Calu3 (cell line): ENCODE data around the gene CNGA1. TPM values are rescaled to one million over a fixed set of nuclear protein-coding genes. Genes with fewer than 3 reads are reported as not detected.

ENCODE experiments used
- BruUV-seq: library from RNA; stranded (reverse); fragments of 400-500 nt; replicated peaks from 2 replicates; lab custom pipeline; 2021; lab: Mats Ljungman, UMichigan
- CTCF ChIA-PET: fragments of 300-600 bp; sonication (Branson Sonifier 250); formaldehyde crosslinking; loops from one replicate; lab custom pipeline; 2022; ENCODE audit warnings: antibody characterized with exemption; lab: Charles Lee
- DNase-seq: peaks from one replicate; pipeline ENCODE4 v3.0.0; 2022
- H3K27ac Mint-ChIP-seq: one replicate; pipeline ENCODE4 v1.8.0; 2022; ENCODE audit warnings: mixed read lengths; ENCODE audit not compliant: unreplicated experiment
- H3K27me3 Mint-ChIP-seq: one replicate; pipeline ENCODE4 v1.8.0; 2022; ENCODE audit warnings: mixed read lengths; ENCODE audit not compliant: unreplicated experiment
- H3K36me3 Mint-ChIP-seq: one replicate; pipeline ENCODE4 v1.8.0; 2022; ENCODE audit warnings: mild to moderate bottlenecking, moderate library complexity, mixed read lengths; ENCODE audit not compliant: insufficient read depth, unreplicated experiment
- H3K4me1 Mint-ChIP-seq: one replicate; pipeline ENCODE4 v1.8.0; 2022; ENCODE audit warnings: mild to moderate bottlenecking, low read depth, mixed read lengths; ENCODE audit not compliant: unreplicated experiment
- H3K4me3 Mint-ChIP-seq: one replicate; pipeline ENCODE4 v1.8.0; 2022; ENCODE audit warnings: mild to moderate bottlenecking, low read depth, moderate library complexity, mixed read lengths; ENCODE audit not compliant: unreplicated experiment
- H3K9me3 Mint-ChIP-seq: one replicate; pipeline ENCODE4 v1.8.0; 2022; ENCODE audit warnings: low read depth, mixed read lengths; ENCODE audit not compliant: unreplicated experiment
- intact Hi-C: fragments of 100-400 bp; cut with micrococcal nuclease; formaldehyde crosslinking; loops from one replicate; pipeline ENCODE4 v1.10.0; 2022; ENCODE audit not compliant: unreplicated experiment
- total RNA-seq: library from RNA; stranded (reverse); gene quantifications from 2 replicates; pipeline ENCODE4 v1.2.3, GENCODE V29; 2022
- TF ChIP-seq, protein P1 (sequence below): fragments of 200-600 bp; IDR thresholded peaks from one replicate; pipeline ENCODE4 v1.8.0; 2022; ENCODE audit warnings: antibody characterized with exemption; ENCODE audit not compliant: unreplicated experiment

CNGA1 gene
- total RNA-seq, 1 experiment from 2014 or later = 2.4 TPM

DNA sequence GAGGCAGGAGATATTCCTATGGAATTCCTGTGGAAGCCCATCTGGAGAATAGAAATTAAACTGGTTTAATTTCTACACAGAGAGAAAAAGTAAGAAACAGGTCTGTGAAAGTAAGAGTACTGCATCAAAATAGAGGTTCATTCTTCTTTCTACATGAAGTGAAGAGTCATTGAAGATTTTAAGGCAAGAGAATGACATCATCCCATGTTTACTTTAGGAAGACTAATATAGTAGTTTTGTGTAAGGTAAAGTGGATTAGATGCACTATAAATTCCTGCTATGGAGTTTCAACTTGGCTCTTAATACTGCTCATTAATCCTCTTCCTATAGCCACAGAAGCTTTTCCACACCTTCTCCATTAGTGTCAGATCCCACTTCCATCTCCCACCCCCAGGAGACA, 47.6 kb downstream of the CNGA1 start:
- no peak overlapping the region for H3K4me3 Mint-ChIP-seq
- TF ChIP-seq, protein P1, sequence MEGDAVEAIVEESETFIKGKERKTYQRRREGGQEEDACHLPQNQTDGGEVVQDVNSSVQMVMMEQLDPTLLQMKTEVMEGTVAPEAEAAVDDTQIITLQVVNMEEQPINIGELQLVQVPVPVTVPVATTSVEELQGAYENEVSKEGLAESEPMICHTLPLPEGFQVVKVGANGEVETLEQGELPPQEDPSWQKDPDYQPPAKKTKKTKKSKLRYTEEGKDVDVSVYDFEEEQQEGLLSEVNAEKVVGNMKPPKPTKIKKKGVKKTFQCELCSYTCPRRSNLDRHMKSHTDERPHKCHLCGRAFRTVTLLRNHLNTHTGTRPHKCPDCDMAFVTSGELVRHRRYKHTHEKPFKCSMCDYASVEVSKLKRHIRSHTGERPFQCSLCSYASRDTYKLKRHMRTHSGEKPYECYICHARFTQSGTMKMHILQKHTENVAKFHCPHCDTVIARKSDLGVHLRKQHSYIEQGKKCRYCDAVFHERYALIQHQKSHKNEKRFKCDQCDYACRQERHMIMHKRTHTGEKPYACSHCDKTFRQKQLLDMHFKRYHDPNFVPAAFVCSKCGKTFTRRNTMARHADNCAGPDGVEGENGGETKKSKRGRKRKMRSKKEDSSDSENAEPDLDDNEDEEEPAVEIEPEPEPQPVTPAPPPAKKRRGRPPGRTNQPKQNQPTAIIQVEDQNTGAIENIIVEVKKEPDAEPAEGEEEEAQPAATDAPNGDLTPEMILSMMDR = no peak
- intact Hi-C loops = no loop called here
- CTCF ChIA-PET = no interaction called here
- no peaks in the 10 kb centered on the region for H3K9me3 Mint-ChIP-seq
- no peaks in the 10 kb centered on the region for H3K27me3 Mint-ChIP-seq
- no peaks in the 10 kb centered on the region for H3K4me1 Mint-ChIP-seq
- DNase-seq = no peak
- no TSS peak for BruUV-seq
- H3K27ac Mint-ChIP-seq = no peak overlapping the region
- no peaks in the 10 kb centered on the region for H3K36me3 Mint-ChIP-seq

DNA sequence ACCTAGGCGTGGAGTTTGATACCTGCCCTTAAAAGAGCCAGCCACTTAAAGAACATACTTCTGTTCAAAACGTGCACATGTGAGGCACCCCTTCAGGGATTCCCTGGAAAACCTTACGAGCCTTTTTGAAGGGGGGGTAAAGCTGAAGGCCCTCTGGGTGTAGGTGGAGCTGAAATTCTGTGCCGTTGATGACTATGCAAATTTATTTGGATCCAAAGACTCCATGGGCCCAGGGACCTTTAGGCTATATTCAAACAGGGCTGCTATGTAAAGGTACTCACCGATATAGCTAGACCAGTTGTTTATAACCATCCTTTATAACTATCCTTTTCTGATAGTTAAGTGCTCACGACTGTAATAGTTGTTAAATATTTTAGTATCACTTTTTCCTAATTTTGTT, 61.8 kb downstream of the CNGA1 start:
- Mint-ChIP-seq H3K9me3 (no peaks in the 10 kb centered on the region), H3K27me3 (no peaks in the 10 kb centered on the region), H3K27ac (no peak overlapping the region), H3K36me3 (no peaks in the 10 kb centered on the region), H3K4me3 (no peak overlapping the region), H3K4me1 (no peaks in the 10 kb centered on the region)
- DNase-seq = no peak
- intact Hi-C loops = no loop called here
- no TSS peak for BruUV-seq
- CTCF ChIA-PET = no interaction called here
- TF ChIP-seq, protein P1 = no peak

DNA sequence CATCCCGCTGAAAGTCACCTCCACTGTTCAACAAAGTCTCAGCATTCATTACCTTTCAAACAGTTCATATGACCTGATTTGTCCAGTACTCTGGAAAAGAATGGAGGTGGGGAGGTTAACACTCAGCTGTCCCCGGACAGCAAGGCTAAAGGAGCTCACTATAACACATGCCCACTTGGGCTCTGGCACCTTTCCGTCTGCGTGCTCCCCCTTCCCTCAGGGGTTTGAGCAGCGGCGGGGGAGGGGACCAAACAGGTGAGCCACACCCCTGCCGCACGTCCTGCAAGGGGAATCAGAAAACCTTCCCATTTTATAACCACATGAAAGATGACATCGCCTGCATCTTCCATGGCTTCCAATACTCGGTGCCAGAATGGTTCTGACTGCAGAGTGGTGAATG, 62.2 kb downstream of the CNGA1 start:
- H3K27ac Mint-ChIP-seq = no peak overlapping the region
- DNase-seq = no peak
- no peaks in the 10 kb centered on the region for H3K27me3 Mint-ChIP-seq
- no peaks in the 10 kb centered on the region for H3K4me1 Mint-ChIP-seq
- no peaks in the 10 kb centered on the region for H3K9me3 Mint-ChIP-seq
- CTCF ChIA-PET = no interaction called here
- intact Hi-C loops = no loop called here
- H3K4me3 Mint-ChIP-seq = no peak overlapping the region
- TF ChIP-seq, protein P1 = no peak
- H3K36me3 Mint-ChIP-seq = no peaks in the 10 kb centered on the region
- no TSS peak for BruUV-seq

DNA sequence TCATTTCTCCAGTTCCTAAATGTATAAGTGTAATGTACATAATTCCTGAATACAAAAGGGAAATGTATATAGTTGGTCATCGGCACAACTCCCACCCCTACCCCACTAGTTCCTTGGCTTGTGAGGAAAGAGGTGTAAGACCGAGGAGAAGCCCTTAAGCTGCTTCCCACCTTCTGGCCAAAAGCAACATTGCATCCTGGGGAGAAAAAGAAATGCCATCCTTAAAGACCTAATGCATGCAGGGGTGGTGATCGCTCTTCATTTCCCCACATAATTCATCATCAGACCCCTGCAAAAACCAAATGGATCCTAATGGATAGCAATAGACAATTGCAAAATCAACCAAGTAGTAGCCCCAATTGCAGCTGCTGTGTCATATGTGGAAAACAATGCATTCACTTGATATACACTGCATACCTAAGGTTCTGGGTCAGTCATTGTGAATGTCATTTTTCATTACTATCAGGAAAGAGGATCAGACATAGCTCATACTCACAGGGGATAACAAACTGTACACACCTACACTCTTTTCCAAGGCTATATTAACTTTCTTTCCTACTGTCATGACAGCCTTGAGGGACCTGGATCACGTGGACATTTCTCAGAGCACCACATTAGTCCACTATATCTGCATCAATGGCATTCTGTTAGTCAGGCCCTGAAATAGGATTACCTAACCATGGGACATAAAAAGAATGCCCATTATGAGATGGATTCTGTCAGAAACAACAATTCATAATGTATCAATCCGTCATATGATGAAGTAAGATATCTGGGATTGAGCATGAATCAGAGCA, 70.4 kb downstream of the CNGA1 start:
- TF ChIP-seq, protein P1 = no peak
- intact Hi-C loops = no loop called here
- no TSS peak for BruUV-seq
- DNase-seq = no peak
- H3K27me3 Mint-ChIP-seq = no peaks in the 10 kb centered on the region
- no peak overlapping the region for H3K27ac Mint-ChIP-seq
- H3K4me3 Mint-ChIP-seq = no peak overlapping the region
- H3K9me3 Mint-ChIP-seq = no peaks in the 10 kb centered on the region
- no peaks in the 10 kb centered on the region for H3K4me1 Mint-ChIP-seq
- CTCF ChIA-PET = interaction anchor here (0.5 kb wide), 1 partner anchor 66 kb away, joined by 3 read pairs; no protein-coding TSS in a partner anchor
- H3K36me3 Mint-ChIP-seq = no peaks in the 10 kb centered on the region
